CD4-positive, alpha-beta T cell (primary cell): Measurements from ENCODE around the gene BCAT1. TPM values are rescaled to one million over a fixed set of nuclear protein-coding genes. Genes with fewer than 3 reads are reported as not detected.

Experiments used
- ATAC-seq: fragments of 200-7000 bp; cut with Tn5 transposase; one replicate; pipeline ENCODE4 v1.10.0; 2022; ENCODE audit warnings: mild to moderate bottlenecking; ENCODE audit not compliant: poor library complexity
- CTCF ChIA-PET: fragments of 350-600 bp; sonication (Branson Sonifier 250); formaldehyde crosslinking; loops from one replicate; lab custom pipeline; 2021; ENCODE audit warnings: antibody characterized with exemption, inconsistent platforms; lab: Charles Lee
- POLR2A ChIA-PET: fragments of 350-600 bp; sonication (Branson Sonifier 250); formaldehyde crosslinking; loops from one replicate; lab custom pipeline; 2021; ENCODE audit warnings: antibody characterized with exemption, inconsistent platforms; lab: Charles Lee
- DNase-seq, 14 experiments: peaks; one replicate each; pipeline ENCODE4 v3.0.0-alpha.2; 2013 to 2020; ENCODE audit warnings: mixed read lengths in 2 of 14
- H3K27ac ChIP-seq, 2 donors: one replicate each; pipeline versions ENCODE4 v1.5.1 to v1.7.0; 2013; ENCODE audit warnings: low read length in 2 of 2, low read depth in 1 of 2, mild to moderate bottlenecking in 1 of 2
- H3K27me3 ChIP-seq, 2 experiments: 1 replicate in 1 of 2; 2 replicates in 1 of 2; pipeline versions ENCODE4 v1.6.1 to v1.7.0; 2013; ENCODE audit warnings: low read length in 2 of 2, control low read depth in 1 of 2, mild to moderate bottlenecking in 1 of 2, moderate library complexity in 1 of 2; ENCODE audit not compliant: insufficient read depth in 2 of 2, control insufficient read depth in 1 of 2
- H3K36me3 ChIP-seq: one replicate; pipeline ENCODE4 v1.6.1; 2013; ENCODE audit warnings: low read length, control low read depth; ENCODE audit not compliant: insufficient read depth
- H3K4me1 ChIP-seq: one replicate; pipeline ENCODE4 v1.6.1; 2013; ENCODE audit warnings: low read length, control low read depth; ENCODE audit not compliant: insufficient read depth
- H3K4me3 ChIP-seq: one replicate; pipeline ENCODE4 v1.5.1; 2013; ENCODE audit warnings: mild to moderate bottlenecking, low read length, moderate library complexity
- H3K9me3 ChIP-seq, 2 experiments: 1 replicate in 1 of 2; 2 replicates in 1 of 2; pipeline versions ENCODE4 v1.6.1 to v1.7.0; 2013; ENCODE audit warnings: low read length in 2 of 2, mild to moderate bottlenecking in 2 of 2, control low read depth in 1 of 2, moderate library complexity in 1 of 2; ENCODE audit not compliant: control insufficient read depth in 1 of 2, insufficient read depth in 1 of 2
- H3K27ac Mint-ChIP-seq: one replicate; pipeline ENCODE4 v1.8.0; 2020; ENCODE audit warnings: mixed read lengths
- H3K27me3 Mint-ChIP-seq: one replicate; pipeline ENCODE4 v1.8.0; 2021; ENCODE audit warnings: mixed read lengths
- H3K36me3 Mint-ChIP-seq: one replicate; pipeline ENCODE4 v1.8.0; 2021; ENCODE audit warnings: low read depth, mixed read lengths
- H3K4me1 Mint-ChIP-seq: one replicate; pipeline ENCODE4 v1.8.0; 2021; ENCODE audit warnings: low read depth, mixed read lengths
- H3K4me3 Mint-ChIP-seq: one replicate; pipeline ENCODE4 v1.8.0; 2020; ENCODE audit warnings: mild to moderate bottlenecking, mixed read lengths
- H3K9me3 Mint-ChIP-seq: one replicate; pipeline ENCODE4 v1.8.0; 2020; ENCODE audit warnings: mixed read lengths
- intact Hi-C, 2 experiments: fragments of 100-400 bp; cut with DNase I in 1 of 2; cut with micrococcal nuclease in 1 of 2; formaldehyde crosslinking; loops; one replicate each; pipeline versions ENCODE4 v1.15.1 to v1.9.0; 2023 to 2025; cut with DNase I, micrococcal nuclease
- total RNA-seq, 174 experiments: library from RNA in 2 of 174; stranded (reverse) in 2 of 174; gene quantifications; one replicate each; pipeline ENCODE4 v1.2.3 and lab custom pipeline; 2021 to 2026
- TF ChIP-seq, protein P1 (sequence below): fragments of 200-600 bp; IDR thresholded peaks from one replicate; pipeline ENCODE4 v1.8.0; 2022; ENCODE audit warnings: antibody characterized with exemption, mild to moderate bottlenecking

The BCAT1 gene
- total RNA-seq, 2 experiments from 2014 or later, result 0.34 to 0.91 TPM

DNA sequence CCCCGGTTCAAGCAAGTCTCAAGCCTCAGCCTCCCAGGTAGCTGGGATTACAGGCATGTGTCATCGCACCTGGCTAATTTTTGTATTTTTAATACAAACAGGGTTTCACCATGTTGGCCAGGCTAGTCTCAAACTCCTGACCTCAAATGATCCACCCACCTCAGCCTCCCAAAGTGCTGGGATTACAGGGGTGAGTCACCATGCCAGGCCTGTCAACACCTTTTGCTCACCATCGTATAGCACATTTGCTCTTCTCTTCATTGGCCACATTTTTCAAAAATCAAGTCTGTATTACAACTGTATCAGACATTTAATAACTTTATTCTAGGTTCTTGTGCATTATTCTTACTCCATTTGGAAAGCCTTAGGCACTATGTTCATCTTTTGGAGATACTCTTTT, 50.3 kb downstream of the BCAT1 start:
- intact Hi-C loops, result no loop called here
- TF ChIP-seq, protein P1, sequence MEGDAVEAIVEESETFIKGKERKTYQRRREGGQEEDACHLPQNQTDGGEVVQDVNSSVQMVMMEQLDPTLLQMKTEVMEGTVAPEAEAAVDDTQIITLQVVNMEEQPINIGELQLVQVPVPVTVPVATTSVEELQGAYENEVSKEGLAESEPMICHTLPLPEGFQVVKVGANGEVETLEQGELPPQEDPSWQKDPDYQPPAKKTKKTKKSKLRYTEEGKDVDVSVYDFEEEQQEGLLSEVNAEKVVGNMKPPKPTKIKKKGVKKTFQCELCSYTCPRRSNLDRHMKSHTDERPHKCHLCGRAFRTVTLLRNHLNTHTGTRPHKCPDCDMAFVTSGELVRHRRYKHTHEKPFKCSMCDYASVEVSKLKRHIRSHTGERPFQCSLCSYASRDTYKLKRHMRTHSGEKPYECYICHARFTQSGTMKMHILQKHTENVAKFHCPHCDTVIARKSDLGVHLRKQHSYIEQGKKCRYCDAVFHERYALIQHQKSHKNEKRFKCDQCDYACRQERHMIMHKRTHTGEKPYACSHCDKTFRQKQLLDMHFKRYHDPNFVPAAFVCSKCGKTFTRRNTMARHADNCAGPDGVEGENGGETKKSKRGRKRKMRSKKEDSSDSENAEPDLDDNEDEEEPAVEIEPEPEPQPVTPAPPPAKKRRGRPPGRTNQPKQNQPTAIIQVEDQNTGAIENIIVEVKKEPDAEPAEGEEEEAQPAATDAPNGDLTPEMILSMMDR, result no peak
- H3K4me3 ChIP-seq, result no peak overlapping the region
- no peak overlapping the region for H3K27ac Mint-ChIP-seq
- ChIA-PET CTCF (interaction anchor here (1.6 kb wide), 1 partner anchor 45 kb away, joined by 3 read pairs; no protein-coding TSS in a partner anchor), POLR2A (no interaction called here)
- ATAC-seq (no peak), DNase-seq (no peak)
- no peak overlapping the region for H3K27ac ChIP-seq
- H3K4me1 Mint-ChIP-seq, result peaks cover 16% of the 10 kb centered on the region
- H3K4me1 ChIP-seq, result peaks cover 12% of the 10 kb centered on the region
- no peak overlapping the region for H3K4me3 Mint-ChIP-seq
- no peaks in the 10 kb centered on the region for H3K36me3 ChIP-seq
- peaks cover 32% of the 10 kb centered on the region for H3K27me3 Mint-ChIP-seq
- H3K36me3 Mint-ChIP-seq, result no peaks in the 10 kb centered on the region
- H3K9me3 Mint-ChIP-seq, result no peaks in the 10 kb centered on the region
- H3K9me3 ChIP-seq, result no peaks in the 10 kb centered on the region
- H3K27me3 ChIP-seq, result peaks cover 11 to 25% of the 10 kb centered on the region in 2 experiments

DNA sequence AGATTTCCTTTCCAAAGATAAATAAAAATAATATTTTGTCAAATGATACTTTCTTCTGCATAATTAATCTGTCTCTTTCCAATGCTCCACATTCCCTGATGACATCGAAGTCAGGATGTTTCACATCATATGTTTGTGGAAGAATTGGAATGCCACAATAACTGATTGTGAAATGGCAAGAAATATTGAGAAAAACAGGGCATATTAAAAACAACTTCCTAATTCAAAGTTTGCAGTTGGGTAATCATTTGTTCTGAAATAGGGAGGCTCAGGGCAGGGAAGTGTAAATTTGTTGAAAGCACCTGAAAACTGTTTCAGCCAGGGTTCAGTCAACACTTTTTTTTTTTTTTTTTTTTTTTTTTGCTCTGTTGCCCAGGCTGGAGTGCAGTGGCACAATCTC, 50.7 kb downstream of the BCAT1 start:
- POLR2A ChIA-PET, result no interaction called here
- Mint-ChIP-seq H3K27me3 (peaks cover 28% of the 10 kb centered on the region), H3K4me3 (no peak overlapping the region), H3K36me3 (no peaks in the 10 kb centered on the region), H3K4me1 (peaks cover 12% of the 10 kb centered on the region), H3K9me3 (no peaks in the 10 kb centered on the region), H3K27ac (no peak overlapping the region)
- intact Hi-C loops, result no loop called here
- peaks cover 9% of the 10 kb centered on the region for H3K4me1 ChIP-seq
- TF ChIP-seq, protein P1, result no peak
- no peak overlapping the region for H3K4me3 ChIP-seq
- peaks cover 7 to 21% of the 10 kb centered on the region in 2 experiments for H3K27me3 ChIP-seq
- no peaks in the 10 kb centered on the region for H3K36me3 ChIP-seq
- no peak overlapping the region for H3K27ac ChIP-seq
- DNase-seq, result peak in 1 of 14 experiments; percentile 5
- CTCF ChIA-PET, result interaction anchor here (1.6 kb wide), 1 partner anchor 45 kb away, joined by 3 read pairs; no protein-coding TSS in a partner anchor
- no peaks in the 10 kb centered on the region for H3K9me3 ChIP-seq
- ATAC-seq, result no peak

DNA sequence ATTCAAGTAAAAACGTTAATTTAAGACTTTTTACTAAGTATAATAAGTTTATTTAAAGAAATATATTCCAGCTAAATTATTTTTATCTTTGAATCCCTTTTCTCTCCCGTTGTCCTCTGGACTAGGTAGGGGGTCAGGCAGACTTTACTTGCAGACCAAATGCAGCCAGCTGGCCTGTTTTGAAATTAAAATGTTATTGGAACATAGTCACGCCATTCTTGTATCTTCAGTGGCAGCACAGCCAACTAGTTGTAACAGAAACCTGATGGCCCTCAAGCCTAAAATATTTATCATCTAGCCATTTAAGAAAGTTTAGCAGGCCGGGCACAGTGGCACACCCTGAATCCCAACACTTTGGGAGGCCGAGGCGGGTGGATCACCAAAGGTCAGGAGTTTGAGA, 52.7 kb downstream of the BCAT1 start:
- Histone ChIP-seq H3K27ac (no peak overlapping the region), H3K4me3 (no peak overlapping the region), H3K27me3 (peaks cover 0 to 4% of the 10 kb centered on the region in 2 experiments), H3K36me3 (no peaks in the 10 kb centered on the region), H3K4me1 (no peaks in the 10 kb centered on the region), H3K9me3 (no peaks in the 10 kb centered on the region)
- Mint-ChIP-seq H3K27ac (no peak overlapping the region), H3K4me3 (no peak overlapping the region), H3K36me3 (no peaks in the 10 kb centered on the region), H3K9me3 (no peaks in the 10 kb centered on the region), H3K27me3 (peaks cover 16% of the 10 kb centered on the region), H3K4me1 (peaks cover 4% of the 10 kb centered on the region)
- ChIA-PET CTCF (no interaction called here), POLR2A (no interaction called here)
- TF ChIP-seq, protein P1, result no peak
- intact Hi-C loops, result no loop called here
- no peak for ATAC-seq
- no peak for DNase-seq
